ENCODE measurements around the gene KIF5C. TPM values are rescaled to one million over a fixed set of nuclear protein-coding genes. Genes with fewer than 3 reads are reported as not detected.

Gene KIF5C
- total RNA-seq, 1 donor from 2014 or later = 13.3 TPM

DNA sequence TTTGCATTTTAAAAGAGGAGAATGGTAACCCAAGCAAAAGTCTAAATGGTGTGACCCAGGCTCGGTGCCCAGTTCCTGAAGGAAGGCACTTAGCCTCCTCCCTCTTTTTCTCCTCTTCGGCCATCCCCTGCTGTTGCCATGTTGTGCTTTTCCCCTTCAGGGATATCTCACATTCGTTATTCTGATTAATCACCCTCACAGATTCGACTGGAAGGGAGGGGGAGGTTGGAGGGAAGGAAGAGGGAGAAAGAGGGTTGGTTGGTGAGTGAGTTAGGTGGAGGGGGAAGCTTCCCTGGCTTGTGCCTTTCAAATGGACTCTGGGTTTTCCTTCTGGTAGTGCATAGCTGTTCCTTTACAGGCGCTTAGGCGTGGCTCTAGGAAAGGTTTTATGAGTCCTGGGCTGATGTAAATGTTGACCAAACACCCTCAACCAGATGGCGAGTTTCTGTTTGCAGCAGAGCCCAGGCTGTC lies 124.5 kb downstream of the KIF5C start:
- peak overlapping the region in 1 of 2 donors; percentile 20 for H3K4me3 ChIP-seq
- H3K27me3 ChIP-seq = no peaks in the 10 kb centered on the region
- H3K9me3 ChIP-seq = no peaks in the 10 kb centered on the region
- peak overlapping the region; percentile 55 for H3K27ac ChIP-seq
- DNase-seq (ENCODE audit: extremely low spot score in 2 of 2) = no peak
- peaks cover 25% of the 10 kb centered on the region for H3K4me1 ChIP-seq
- no peaks in the 10 kb centered on the region for H3K36me3 ChIP-seq
- no peak for TF ChIP-seq POLR2AphosphoS5 (IDR thresholded peaks at IDR 0.05; ENCODE audit: insufficient read depth in 1 of 2, low read depth in 1 of 2)
- TF ChIP-seq, protein P1, sequence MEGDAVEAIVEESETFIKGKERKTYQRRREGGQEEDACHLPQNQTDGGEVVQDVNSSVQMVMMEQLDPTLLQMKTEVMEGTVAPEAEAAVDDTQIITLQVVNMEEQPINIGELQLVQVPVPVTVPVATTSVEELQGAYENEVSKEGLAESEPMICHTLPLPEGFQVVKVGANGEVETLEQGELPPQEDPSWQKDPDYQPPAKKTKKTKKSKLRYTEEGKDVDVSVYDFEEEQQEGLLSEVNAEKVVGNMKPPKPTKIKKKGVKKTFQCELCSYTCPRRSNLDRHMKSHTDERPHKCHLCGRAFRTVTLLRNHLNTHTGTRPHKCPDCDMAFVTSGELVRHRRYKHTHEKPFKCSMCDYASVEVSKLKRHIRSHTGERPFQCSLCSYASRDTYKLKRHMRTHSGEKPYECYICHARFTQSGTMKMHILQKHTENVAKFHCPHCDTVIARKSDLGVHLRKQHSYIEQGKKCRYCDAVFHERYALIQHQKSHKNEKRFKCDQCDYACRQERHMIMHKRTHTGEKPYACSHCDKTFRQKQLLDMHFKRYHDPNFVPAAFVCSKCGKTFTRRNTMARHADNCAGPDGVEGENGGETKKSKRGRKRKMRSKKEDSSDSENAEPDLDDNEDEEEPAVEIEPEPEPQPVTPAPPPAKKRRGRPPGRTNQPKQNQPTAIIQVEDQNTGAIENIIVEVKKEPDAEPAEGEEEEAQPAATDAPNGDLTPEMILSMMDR (IDR thresholded peaks at IDR 0.05) = no peak
- TF ChIP-seq POLR2A (IDR thresholded peaks at IDR 0.05) = no peak
- intact Hi-C loops (cut with DNase I) = no loop called here

DNA sequence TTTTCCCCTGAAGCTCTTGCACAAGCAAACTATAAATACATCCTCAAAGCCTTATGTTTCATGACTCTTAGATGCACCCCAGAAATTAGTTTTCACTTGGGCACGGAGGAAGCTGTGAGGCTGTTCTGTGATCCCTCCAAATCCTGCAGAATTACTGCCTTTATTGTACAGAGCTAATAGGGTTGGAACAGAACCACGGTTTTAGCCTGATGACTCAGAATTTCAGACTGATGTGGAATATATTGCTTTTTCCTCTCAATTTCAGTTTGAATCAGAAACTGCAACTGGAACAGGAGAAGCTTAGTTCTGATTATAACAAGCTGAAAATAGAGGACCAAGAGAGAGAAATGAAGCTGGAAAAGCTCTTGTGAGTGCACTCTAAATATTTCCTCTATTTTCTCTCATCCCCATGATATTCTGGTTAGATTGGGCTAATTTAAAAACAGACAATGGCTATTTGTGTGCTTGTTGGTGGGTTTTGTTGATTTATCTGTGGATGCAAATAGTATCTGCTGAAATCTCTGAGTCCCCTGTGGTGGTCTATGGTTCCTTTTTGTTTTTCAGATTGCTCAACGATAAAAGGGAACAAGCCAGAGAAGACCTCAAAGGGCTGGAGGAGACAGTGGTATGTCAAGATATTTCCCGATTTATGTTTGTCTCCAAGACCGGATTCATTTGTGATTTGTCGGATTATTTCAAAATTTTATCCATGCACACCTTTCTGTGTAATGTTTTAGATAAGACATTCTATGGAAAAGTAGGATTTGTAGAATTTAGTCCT lies 125.3 kb downstream of the KIF5C start:
- DNase-seq (ENCODE audit: extremely low spot score in 2 of 2) = no peak
- H3K4me1 ChIP-seq = peaks cover 25% of the 10 kb centered on the region
- no peaks in the 10 kb centered on the region for H3K9me3 ChIP-seq
- TF ChIP-seq POLR2A (IDR thresholded peaks at IDR 0.05) (no peak), POLR2AphosphoS5 (IDR thresholded peaks at IDR 0.05; ENCODE audit: insufficient read depth in 1 of 2, low read depth in 1 of 2) (no peak)
- intact Hi-C loops (cut with DNase I) = no loop called here
- H3K27me3 ChIP-seq = no peaks in the 10 kb centered on the region
- peak overlapping the region in 1 of 2 donors; percentile 20 for H3K4me3 ChIP-seq
- H3K36me3 ChIP-seq = no peaks in the 10 kb centered on the region
- peak overlapping the region; percentile 55 for H3K27ac ChIP-seq

DNA sequence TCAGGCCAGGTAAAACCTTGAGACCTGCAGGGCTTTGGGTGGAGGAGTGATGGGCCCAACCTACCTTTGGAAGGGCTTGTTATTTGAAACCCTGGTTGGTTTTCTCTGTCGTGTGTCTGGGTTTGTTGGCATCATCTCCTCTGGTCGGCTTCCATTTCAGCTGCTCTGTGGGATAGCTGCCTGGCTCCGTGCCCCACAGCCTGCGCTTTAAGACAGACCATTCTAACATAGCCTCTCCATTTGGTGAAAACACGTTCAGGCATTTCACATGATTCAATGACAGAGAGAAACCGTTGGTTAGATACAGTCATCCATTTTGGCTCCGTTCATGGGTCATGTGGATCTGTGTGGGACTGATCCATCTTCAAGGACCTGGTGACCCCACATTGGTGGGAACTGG lies 126.5 kb downstream of the KIF5C start:
- Histone ChIP-seq H3K36me3 (no peaks in the 10 kb centered on the region), H3K9me3 (no peaks in the 10 kb centered on the region), H3K4me3 (no peak overlapping the region), H3K27me3 (no peaks in the 10 kb centered on the region), H3K27ac (peak overlapping the region; percentile 55), H3K4me1 (peaks cover 25% of the 10 kb centered on the region)
- TF ChIP-seq, protein P1 (IDR thresholded peaks at IDR 0.05) = no peak
- no peak for TF ChIP-seq POLR2A (IDR thresholded peaks at IDR 0.05)
- TF ChIP-seq POLR2AphosphoS5 (IDR thresholded peaks at IDR 0.05; ENCODE audit: insufficient read depth in 1 of 2, low read depth in 1 of 2) = no peak
- DNase-seq (ENCODE audit: extremely low spot score in 2 of 2) = no peak
- intact Hi-C loops (cut with DNase I) = no loop called here

DNA sequence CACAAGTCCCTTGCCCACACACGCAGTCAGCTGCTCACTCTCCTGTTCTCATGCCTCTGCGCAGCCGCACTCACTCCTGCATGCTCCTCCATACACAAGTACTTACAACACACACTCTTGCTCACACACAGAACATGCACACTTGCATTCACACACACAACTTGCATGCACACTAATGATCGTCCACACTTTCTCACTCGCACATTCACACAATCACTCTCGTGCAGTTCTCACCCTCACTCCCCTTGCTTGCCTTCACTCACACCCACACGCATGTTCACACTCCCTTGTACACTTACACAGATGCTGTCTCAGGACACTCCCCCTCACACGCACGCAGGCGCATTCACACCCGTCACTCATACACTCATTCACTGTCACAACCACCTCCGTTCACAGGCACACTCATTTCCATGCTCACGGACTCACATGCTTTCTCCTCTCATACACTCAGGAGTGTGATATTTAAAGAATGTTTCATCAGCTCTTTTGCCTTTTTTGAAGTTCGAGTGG lies 127.4 kb downstream of the KIF5C start:
- H3K27me3 ChIP-seq = no peaks in the 10 kb centered on the region
- TF ChIP-seq POLR2A (IDR thresholded peaks at IDR 0.05) = no peak
- H3K4me1 ChIP-seq = peaks cover 25% of the 10 kb centered on the region
- no peaks in the 10 kb centered on the region for H3K36me3 ChIP-seq
- intact Hi-C loops (cut with DNase I) = no loop called here
- H3K9me3 ChIP-seq = no peaks in the 10 kb centered on the region
- peak overlapping the region; percentile 26 to 34 for H3K4me3 ChIP-seq
- DNase-seq (ENCODE audit: extremely low spot score in 2 of 2) = no peak
- peak overlapping the region; percentile 55 for H3K27ac ChIP-seq

DNA sequence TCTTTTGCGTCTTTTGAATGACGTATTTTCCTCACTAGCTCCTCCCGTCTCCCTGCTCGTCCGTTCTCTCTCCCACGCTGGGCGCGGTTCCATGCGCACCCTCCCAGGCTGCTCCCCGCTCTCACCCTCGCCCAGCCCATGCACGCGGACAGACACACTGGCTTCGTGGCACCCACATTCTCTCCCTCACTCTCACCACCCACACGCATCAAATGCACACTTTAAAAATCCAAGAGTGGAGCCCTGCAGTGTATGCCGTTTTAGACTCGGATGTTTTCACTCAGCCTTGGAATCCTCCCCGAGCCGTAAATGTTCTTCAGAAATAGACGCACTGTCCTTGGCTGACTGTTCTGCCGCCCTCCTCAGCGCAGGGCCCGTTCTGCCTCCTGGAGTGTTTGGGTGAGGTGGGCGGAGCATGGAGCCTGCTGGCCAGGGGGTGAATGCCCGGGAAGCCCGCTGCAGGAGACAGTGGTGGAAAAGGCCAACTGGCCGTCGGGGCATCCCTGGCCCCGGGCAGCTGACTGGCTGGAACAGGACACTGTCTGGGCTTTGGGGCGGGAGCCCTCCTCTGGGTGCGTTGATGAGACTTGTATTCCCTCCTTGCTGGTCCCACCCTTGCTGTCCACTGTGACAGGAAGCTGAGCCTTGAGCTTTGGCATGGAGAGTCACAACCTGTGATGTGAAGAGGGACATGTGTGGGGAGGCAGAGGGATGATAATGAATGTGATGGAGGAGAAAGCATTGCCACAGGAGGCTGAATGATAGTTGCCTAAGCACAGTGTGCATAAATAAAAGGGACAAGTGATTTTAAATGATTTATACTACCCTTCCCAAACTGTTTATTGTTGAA lies 128.1 kb downstream of the KIF5C start:
- no peaks in the 10 kb centered on the region for H3K36me3 ChIP-seq
- peaks cover 25% of the 10 kb centered on the region for H3K4me1 ChIP-seq
- intact Hi-C loops (cut with DNase I) = no loop called here
- TF ChIP-seq POLR2A (IDR thresholded peaks at IDR 0.05) = no peak
- TF ChIP-seq POLR2AphosphoS5 (IDR thresholded peaks at IDR 0.05; ENCODE audit: insufficient read depth in 1 of 2, low read depth in 1 of 2) = peak in 1 of 2 donors; percentile 77
- DNase-seq (ENCODE audit: extremely low spot score in 2 of 2) = no peak
- H3K27me3 ChIP-seq = no peaks in the 10 kb centered on the region
- peak overlapping the region; percentile 26 to 34 for H3K4me3 ChIP-seq
- H3K9me3 ChIP-seq = no peaks in the 10 kb centered on the region
- H3K27ac ChIP-seq = peak overlapping the region; percentile 55

DNA sequence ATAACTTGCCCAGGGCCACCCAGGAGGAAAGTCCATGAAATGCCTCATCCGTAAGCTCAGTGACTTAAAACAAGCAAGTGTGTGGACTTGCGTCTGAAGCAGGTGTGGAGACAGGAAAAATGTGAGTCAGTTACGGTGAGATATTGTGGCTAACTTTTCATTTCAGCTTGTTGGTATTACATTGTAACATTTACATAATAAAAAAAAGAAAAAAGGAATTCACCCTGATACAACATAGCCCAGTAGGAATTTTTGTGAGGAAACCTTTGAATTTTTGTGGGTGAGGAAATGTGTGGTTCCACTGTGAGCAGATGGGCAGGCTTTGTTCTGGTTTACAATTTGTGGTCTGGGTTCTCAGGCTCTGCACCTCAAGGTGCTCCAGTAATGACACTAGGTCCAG lies 129.8 kb downstream of the KIF5C start:
- Histone ChIP-seq H3K27me3 (no peaks in the 10 kb centered on the region), H3K36me3 (no peaks in the 10 kb centered on the region), H3K4me1 (peaks cover 18% of the 10 kb centered on the region), H3K27ac (no peak overlapping the region), H3K4me3 (no peak overlapping the region), H3K9me3 (no peaks in the 10 kb centered on the region)
- TF ChIP-seq POLR2A (IDR thresholded peaks at IDR 0.05) (no peak), POLR2AphosphoS5 (IDR thresholded peaks at IDR 0.05; ENCODE audit: insufficient read depth in 1 of 2, low read depth in 1 of 2) (no peak)
- TF ChIP-seq, protein P1 (IDR thresholded peaks at IDR 0.05) = no peak
- DNase-seq (ENCODE audit: extremely low spot score in 2 of 2) = no peak
- intact Hi-C loops (cut with DNase I) = no loop called here
